Measurements from ENCODE around the gene DOCK1.
"Not testable (repeated sequence)": the region's sequence is repeated elsewhere in the genome, so short reads cannot be mapped to it uniquely, and the experiment has no call there.

The DOCK1 gene

DNA sequence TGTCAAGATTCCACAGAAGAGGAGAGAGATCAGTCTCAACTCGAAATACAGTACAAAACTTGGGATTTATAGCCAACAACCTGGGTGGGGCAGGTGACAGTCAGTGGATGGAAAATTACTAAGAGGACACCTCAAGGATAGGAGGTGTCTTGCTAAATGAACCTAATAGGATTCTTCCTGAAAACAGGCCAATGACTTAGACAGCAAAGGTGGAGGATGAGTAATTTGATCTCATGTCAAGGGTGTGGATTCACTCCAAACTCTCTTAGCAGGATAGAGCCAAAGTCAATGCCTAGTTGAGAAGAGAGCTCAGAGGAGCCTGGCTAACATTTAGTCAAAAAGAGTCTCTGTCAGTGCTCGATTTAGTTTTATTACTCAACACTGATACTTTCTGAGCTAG, 397.9 kb downstream of the DOCK1 start:
- DNase-seq (ENCODE audit: low spot score) = no peak
- TF ChIP-seq, protein P1, sequence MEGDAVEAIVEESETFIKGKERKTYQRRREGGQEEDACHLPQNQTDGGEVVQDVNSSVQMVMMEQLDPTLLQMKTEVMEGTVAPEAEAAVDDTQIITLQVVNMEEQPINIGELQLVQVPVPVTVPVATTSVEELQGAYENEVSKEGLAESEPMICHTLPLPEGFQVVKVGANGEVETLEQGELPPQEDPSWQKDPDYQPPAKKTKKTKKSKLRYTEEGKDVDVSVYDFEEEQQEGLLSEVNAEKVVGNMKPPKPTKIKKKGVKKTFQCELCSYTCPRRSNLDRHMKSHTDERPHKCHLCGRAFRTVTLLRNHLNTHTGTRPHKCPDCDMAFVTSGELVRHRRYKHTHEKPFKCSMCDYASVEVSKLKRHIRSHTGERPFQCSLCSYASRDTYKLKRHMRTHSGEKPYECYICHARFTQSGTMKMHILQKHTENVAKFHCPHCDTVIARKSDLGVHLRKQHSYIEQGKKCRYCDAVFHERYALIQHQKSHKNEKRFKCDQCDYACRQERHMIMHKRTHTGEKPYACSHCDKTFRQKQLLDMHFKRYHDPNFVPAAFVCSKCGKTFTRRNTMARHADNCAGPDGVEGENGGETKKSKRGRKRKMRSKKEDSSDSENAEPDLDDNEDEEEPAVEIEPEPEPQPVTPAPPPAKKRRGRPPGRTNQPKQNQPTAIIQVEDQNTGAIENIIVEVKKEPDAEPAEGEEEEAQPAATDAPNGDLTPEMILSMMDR (IDR thresholded peaks at IDR 0.05; ENCODE audit: extremely low read depth, missing control alignments) = no peak

DNA sequence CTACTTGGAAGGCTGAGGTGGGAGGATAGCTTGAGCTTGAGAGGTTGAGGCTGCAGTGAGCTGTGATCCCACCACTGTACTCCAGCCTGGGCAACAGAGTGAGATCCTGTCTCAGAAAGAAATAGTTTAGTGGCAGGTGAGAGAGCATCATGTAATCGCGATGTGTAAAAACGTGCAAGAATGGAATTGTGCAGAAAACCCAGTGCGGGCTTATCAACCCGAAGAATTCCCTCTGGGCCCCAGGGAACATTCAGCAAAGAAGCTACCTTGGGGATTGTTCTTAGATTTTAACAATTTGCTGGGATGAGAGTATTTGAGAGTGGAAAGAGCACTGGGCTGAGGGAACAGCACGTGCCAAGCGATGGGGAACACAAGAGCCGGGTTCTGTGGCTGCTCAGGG, 398.5 kb downstream of the DOCK1 start:
- no peak for DNase-seq (ENCODE audit: low spot score)
- TF ChIP-seq, protein P1 (IDR thresholded peaks at IDR 0.05; ENCODE audit: extremely low read depth, missing control alignments) = no peak

DNA sequence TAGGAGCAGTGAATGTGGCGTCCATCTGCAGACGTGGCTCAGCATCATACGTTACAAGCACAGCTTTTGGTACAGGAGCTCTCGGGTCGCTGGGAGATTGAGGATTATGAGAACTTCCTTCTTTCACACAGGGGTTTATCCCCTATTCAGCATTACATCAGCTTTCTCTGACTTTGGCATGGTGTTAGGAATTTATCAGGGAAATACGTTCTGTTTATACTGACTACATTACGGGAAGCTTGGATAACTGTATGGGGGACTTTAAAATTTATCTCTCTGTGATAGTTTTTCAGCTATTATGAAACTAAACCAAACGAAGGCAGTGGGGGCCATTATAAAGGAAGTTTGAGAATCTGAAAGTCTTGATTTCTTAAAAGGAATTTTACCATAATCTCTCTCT, 401.3 kb downstream of the DOCK1 start:
- TF ChIP-seq, protein P1 (IDR thresholded peaks at IDR 0.05; ENCODE audit: extremely low read depth, missing control alignments) = no peak
- DNase-seq (ENCODE audit: low spot score) = no peak

DNA sequence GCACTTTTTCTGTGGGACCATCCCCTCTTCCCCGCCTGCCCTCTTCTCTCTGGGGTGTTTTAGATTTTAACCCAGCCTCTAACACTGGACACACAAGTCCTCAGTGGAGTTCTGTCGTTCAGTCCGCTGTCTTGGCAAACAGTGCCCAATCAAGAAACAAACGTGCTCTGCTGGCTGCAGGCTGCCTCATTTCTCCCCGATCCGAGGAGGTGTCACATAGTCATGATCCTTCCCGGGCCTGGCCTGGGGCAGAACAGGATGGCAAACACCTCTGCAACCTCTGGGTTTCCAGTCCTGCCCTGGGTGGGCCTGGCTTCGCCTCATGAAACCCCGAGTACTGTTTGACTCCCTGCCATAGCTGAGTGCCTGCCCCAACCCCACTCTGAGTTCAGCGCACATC, 402.1 kb downstream of the DOCK1 start:
- no peak for DNase-seq (ENCODE audit: low spot score)
- TF ChIP-seq, protein P1 (IDR thresholded peaks at IDR 0.05; ENCODE audit: extremely low read depth, missing control alignments) = no peak

DNA sequence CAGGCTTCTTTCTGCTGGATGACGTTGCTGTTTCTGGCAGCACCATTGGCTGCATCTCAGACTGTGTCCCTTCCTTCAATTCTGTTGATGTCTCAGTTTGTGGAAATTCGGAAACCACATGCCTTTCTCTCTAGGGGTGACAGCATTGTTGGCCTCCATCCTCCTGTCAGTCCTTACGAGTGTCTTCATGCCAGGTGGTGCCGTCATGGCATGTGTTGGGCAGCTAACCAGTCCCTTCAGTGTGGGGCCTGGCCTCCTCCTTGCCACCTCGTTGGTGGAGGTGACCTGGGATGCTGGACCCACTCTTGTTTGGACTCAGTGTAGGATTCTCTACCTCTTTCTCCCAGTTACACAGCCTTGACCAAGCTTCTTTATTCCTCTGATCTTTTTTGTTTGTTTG, 402.8 kb downstream of the DOCK1 start:
- TF ChIP-seq, protein P1 (IDR thresholded peaks at IDR 0.05; ENCODE audit: extremely low read depth, missing control alignments) = no peak
- no peak for DNase-seq (ENCODE audit: low spot score)

DNA sequence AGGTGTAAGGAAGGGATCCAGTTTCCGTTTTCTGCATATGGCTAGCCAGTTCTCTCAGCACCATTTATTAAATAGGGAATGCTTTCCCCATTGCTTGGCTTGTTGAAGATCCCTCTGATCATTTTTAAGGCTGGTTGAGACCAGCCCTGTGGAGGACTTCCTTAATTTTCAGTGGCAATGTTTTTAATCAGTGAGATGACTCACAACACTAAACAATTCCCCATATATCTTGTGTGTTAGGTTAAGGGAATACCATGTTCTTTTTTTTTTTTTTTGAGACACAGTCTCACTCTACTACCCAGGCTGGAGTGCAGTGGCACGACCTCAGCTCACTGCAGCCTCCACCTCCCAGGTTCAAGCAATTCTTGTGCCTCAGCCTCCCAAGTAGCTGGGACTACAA, 404.4 kb downstream of the DOCK1 start:
- not testable (repeated sequence) for DNase-seq (ENCODE audit: low spot score)

DNA sequence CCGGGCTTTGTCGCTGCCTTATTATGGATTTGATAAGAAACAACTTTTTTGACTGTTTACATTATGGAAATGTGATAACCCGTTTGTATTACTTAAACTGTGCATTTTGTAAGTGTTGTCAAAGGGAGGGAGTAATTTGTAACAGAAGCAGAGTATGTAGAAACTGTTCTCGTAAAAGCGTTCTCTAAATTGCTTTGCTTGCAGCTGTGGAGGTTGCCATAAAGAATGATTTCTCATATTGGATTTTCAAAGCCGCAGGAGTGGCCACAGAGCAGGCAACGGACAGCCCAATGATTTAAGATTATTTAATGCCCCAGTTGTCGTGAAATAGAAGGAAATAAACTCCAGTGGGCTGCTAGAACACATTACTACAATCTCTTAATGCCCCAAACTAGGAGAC, 405.2 kb downstream of the DOCK1 start:
- TF ChIP-seq, protein P1 (IDR thresholded peaks at IDR 0.05; ENCODE audit: extremely low read depth, missing control alignments) = no peak
- DNase-seq (ENCODE audit: low spot score) = no peak

DNA sequence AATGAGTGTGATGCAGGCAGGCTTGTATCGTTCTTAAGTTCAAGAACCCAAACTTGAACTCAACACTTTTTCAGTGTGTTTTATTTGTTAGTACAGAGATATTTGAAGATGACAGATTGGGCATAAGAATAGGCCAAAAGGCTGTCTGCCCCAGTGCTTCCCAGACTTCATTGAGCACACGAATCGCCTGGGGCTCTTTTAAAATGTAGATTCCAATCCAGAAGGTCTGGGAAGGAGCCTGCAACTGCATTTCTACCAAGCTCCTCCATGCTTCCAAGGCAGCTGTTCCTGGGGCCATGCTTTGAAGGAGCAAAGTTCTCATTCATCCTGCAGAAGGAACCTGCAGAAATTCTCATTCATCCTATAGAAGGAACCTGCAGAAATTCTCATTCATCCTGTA, 405.7 kb downstream of the DOCK1 start:
- TF ChIP-seq, protein P1 (IDR thresholded peaks at IDR 0.05; ENCODE audit: extremely low read depth, missing control alignments) = no peak
- no peak for DNase-seq (ENCODE audit: low spot score)
